Transverse colon (tissue), 4 donors: ENCODE measurements around the gene DRC7. TPM values are rescaled to one million over a fixed set of nuclear protein-coding genes. Genes with fewer than 3 reads are reported as not detected.

Experiments used
- DNase-seq: peaks from one replicate; pipeline ENCODE4 v3.0.0-alpha.2; 2019
- H3K27ac ChIP-seq, 4 donors: fragments of 200-600 bp; sonication (generic); 2 replicates each; pipeline ENCODE4 v1.5.1; 2016 to 2018; ENCODE audit warnings: inconsistent platforms in 4 of 4
- H3K27me3 ChIP-seq: fragments of 200-600 bp; sonication (generic); 2 replicates; pipeline ENCODE4 v1.5.1; 2017; ENCODE audit warnings: inconsistent platforms
- H3K36me3 ChIP-seq, 4 donors: fragments of 200-600 bp; sonication (generic); 2 replicates each; pipeline ENCODE4 v1.5.1; 2017 to 2019; ENCODE audit warnings: inconsistent platforms in 4 of 4
- H3K4me1 ChIP-seq, 4 donors: fragments of 200-600 bp; sonication (generic); 2 replicates each; pipeline ENCODE4 v1.5.1; 2017 to 2020; ENCODE audit warnings: inconsistent platforms in 4 of 4
- H3K4me3 ChIP-seq, 4 donors: fragments of 200-600 bp; sonication (generic); 1 replicate in 1 of 4; 2 replicates in 3 of 4; pipeline versions ENCODE4 v1.5.1 to v1.6.1; 2017 to 2019; ENCODE audit warnings: inconsistent platforms in 4 of 4
- H3K9me3 ChIP-seq, 2 donors: fragments of 200-600 bp; sonication (generic); 2 replicates each; pipeline ENCODE4 v1.5.1; 2017 to 2019; ENCODE audit warnings: inconsistent platforms in 2 of 2
- CTCF ChIP-seq, 5 experiments: fragments of 200-600 bp in 3 of 5; fragments of 450-650 bp in 2 of 5; sonication (generic) in 3 of 5; IDR thresholded peaks; 1 replicate in 2 of 5; 2 replicates in 3 of 5; pipeline ENCODE4 v1.5.1; 2016 to 2017; ENCODE audit warnings: antibody characterized with exemption in 5 of 5, inconsistent platforms in 3 of 5, mild to moderate bottlenecking in 2 of 5, moderate library complexity in 1 of 5
- EP300 ChIP-seq: sonication (generic); formaldehyde crosslinking; IDR thresholded peaks from one replicate; pipeline ENCODE4 v1.6.1; 2017; ENCODE audit warnings: antibody characterized with exemption, low read depth
- POLR2A ChIP-seq: fragments of 450-650 bp; IDR thresholded peaks from one replicate; pipeline ENCODE4 v1.6.1; 2016; ENCODE audit warnings: antibody characterized with exemption, mild to moderate bottlenecking, moderate library complexity
- POLR2AphosphoS5 ChIP-seq, 3 donors: sonication (generic); formaldehyde crosslinking; IDR thresholded peaks; one replicate each; pipeline ENCODE4 v1.6.1; 2016; ENCODE audit warnings: antibody characterized with exemption in 3 of 3
- WGBS, 2 donors: methylation state at CpG; one replicate each; pipeline ENCODE4 v1.1.5; 2018; ENCODE audit warnings: low coverage in 1 of 2; 5-methylcytosine and 5-hydroxymethylcytosine counted together
- in situ Hi-C, 4 donors: fragments of 200-750 bp; cut with MboI; loops; one replicate each; pipeline versions ENCODE4 v1.15.0 to v1.15.1; 2017; ENCODE audit warnings: low sequenced_read_pairs in 3 of 4, low pct_ligation_motif_present in 1 of 4, low pct_unique_long_range_greater_than_20kb in 1 of 4
- intact Hi-C: fragments of 100-400 bp; cut with DNase I; formaldehyde crosslinking; loops from one replicate; pipeline ENCODE4 v1.15.1; 2023; ENCODE audit warnings: low total_unique reads
- total RNA-seq, 4 donors: library from RNA; depleted of rRNA; stranded (reverse); fragments of >200 nt; gene quantifications; one replicate each; pipeline ENCODE4 v1.1.0, GENCODE V29; 2016

Gene DRC7
- total RNA-seq, 4 donors from 2014 or later: not detected

- no peaks in the 10 kb centered on the region for H3K36me3 ChIP-seq
- intact Hi-C loops: no loop called here
- in situ Hi-C loops: loop anchor here in 1 of 4 donors (10.0 kb wide), 1 partner anchor 62 kb away; no protein-coding TSS in a partner anchor
- H3K27me3 ChIP-seq: no peaks in the 10 kb centered on the region
- H3K27ac ChIP-seq: no peak overlapping the region
- no peak for DNase-seq
- H3K4me1 ChIP-seq: no peaks in the 10 kb centered on the region
- 81 to 92% methylated on average over 3 to 11 of the region's 11 CpGs for WGBS, 2 donors
- no peak overlapping the region for H3K4me3 ChIP-seq
- no peaks in the 10 kb centered on the region for H3K9me3 ChIP-seq
- TF ChIP-seq EP300: no peak
- TF ChIP-seq POLR2AphosphoS5 (IDR thresholded peaks at IDR 0.05): no peak
- TF ChIP-seq CTCF (IDR thresholded peaks at IDR 0.05): no peak
- TF ChIP-seq POLR2A: no peak
Observed at GRCh38 chr16:57656342-57656955, 38.2 kb upstream of the DRC7 start.

GRCh38 chr16:57657228-57657627 lies 37.4 kb upstream of the DRC7 start:
- intact Hi-C loops: no loop called here
- no peaks in the 10 kb centered on the region for H3K27me3 ChIP-seq
- no peaks in the 10 kb centered on the region for H3K36me3 ChIP-seq
- no peak overlapping the region for H3K4me3 ChIP-seq
- no peak for TF ChIP-seq POLR2AphosphoS5 (IDR thresholded peaks at IDR 0.05)
- TF ChIP-seq EP300: no peak
- no peak for TF ChIP-seq CTCF (IDR thresholded peaks at IDR 0.05)
- H3K4me1 ChIP-seq: no peaks in the 10 kb centered on the region
- 80 to 95% methylated on average over 1 to 13 of the region's 13 CpGs for WGBS, 2 donors
- no peaks in the 10 kb centered on the region for H3K9me3 ChIP-seq
- H3K27ac ChIP-seq: no peak overlapping the region
- no peak for DNase-seq
- in situ Hi-C loops: loop anchor here in 1 of 4 donors (10.0 kb wide), 1 partner anchor 62 kb away; no protein-coding TSS in a partner anchor

- 50 to 82% methylated on average over 2 to 10 of the region's 10 CpGs for WGBS, 2 donors
- intact Hi-C loops (no loop called here), in situ Hi-C loops (loop anchor here in 1 of 4 donors (10.0 kb wide), 1 partner anchor 64 kb away; no protein-coding TSS in a partner anchor)
- no peak for DNase-seq
- no peak for TF ChIP-seq POLR2AphosphoS5 (IDR thresholded peaks at IDR 0.05)
- no peak for TF ChIP-seq CTCF (IDR thresholded peaks at IDR 0.05)
- no peak for TF ChIP-seq POLR2A
- no peak for TF ChIP-seq EP300
- H3K9me3 ChIP-seq: no peaks in the 10 kb centered on the region
- no peaks in the 10 kb centered on the region for H3K36me3 ChIP-seq
- H3K27ac ChIP-seq: no peak overlapping the region
- H3K4me1 ChIP-seq: no peaks in the 10 kb centered on the region
- no peak overlapping the region for H3K4me3 ChIP-seq
- H3K27me3 ChIP-seq: no peaks in the 10 kb centered on the region
Observed at GRCh38 chr16:57658130-57658877, 36.3 kb upstream of the DRC7 start.

GRCh38 chr16:57658878-57659674 lies 35.5 kb upstream of the DRC7 start:
- Histone ChIP-seq H3K27me3 (no peaks in the 10 kb centered on the region), H3K9me3 (no peaks in the 10 kb centered on the region), H3K4me1 (no peaks in the 10 kb centered on the region), H3K36me3 (no peaks in the 10 kb centered on the region), H3K4me3 (no peak overlapping the region), H3K27ac (no peak overlapping the region)
- WGBS, 2 donors: 78% methylated on average over 19 of the region's 19 CpGs; no CpG with 5 or more reads in 1 of the 2 donors
- in situ Hi-C loops: loop anchor here in 1 of 4 donors (10.0 kb wide), 1 partner anchor 64 kb away; no protein-coding TSS in a partner anchor
- TF ChIP-seq CTCF (IDR thresholded peaks at IDR 0.05) (no peak), EP300 (no peak), POLR2AphosphoS5 (IDR thresholded peaks at IDR 0.05) (no peak), POLR2A (no peak)
- intact Hi-C loops: no loop called here
- no peak for DNase-seq
